GM12878 (cell line): ENCODE data around the gene KRI1. TPM values are rescaled to one million over a fixed set of nuclear protein-coding genes. Genes with fewer than 3 reads are reported as not detected.

Experiments
- BHLHE40 ChIP-seq, 2 experiments: fragments of 450-650 bp in 1 of 2; IDR thresholded peaks; 2 replicates each; pipeline ENCODE4 v1.6.1; 2011 to 2017; ENCODE audit warnings: low read depth in 2 of 2, borderline replicate concordance in 1 of 2, improper control_type of control experiment in 1 of 2, low read length in 1 of 2, mild to moderate bottlenecking in 1 of 2
- MTA2 ChIP-seq: fragments of 450-650 bp; IDR thresholded peaks from 2 replicates; pipeline ENCODE4 v1.6.1; 2016; ENCODE audit warnings: low read depth, mild to moderate bottlenecking, moderate library complexity
- MXI1 ChIP-seq: fragments of 150-350 bp; IDR thresholded peaks from 2 replicates; pipeline ENCODE4 v1.6.1; 2011; ENCODE audit warnings: low read depth, mild to moderate bottlenecking, inconsistent platforms, low read length, improper control_type of control experiment
- NRF1 ChIP-seq: conservative IDR thresholded peaks from 2 replicates; pipeline ENCODE4 v1.6.1; 2011; ENCODE audit warnings: mild to moderate bottlenecking, low read depth, low read length, improper control_type of control experiment
- POU2F2 ChIP-seq: IDR thresholded peaks from 3 replicates; pipeline ENCODE4 v1.6.1; 2011; ENCODE audit warnings: low read depth, mild to moderate bottlenecking, low read length, borderline replicate concordance
- RAD21 ChIP-seq: IDR thresholded peaks from 2 replicates; pipeline ENCODE4 v1.6.1; 2011; ENCODE audit warnings: mild to moderate bottlenecking, low read depth, low read length, moderate library complexity; ENCODE audit not compliant: insufficient read depth
- RELA ChIP-seq: fragments of 450-650 bp; IDR thresholded peaks from 2 replicates; pipeline ENCODE4 v1.8.0; 2014; ENCODE audit warnings: borderline replicate concordance; ENCODE audit not compliant: partially characterized antibody
- WRNIP1 ChIP-seq: IDR thresholded peaks from 2 replicates; pipeline ENCODE4 v1.6.1; 2011; ENCODE audit warnings: low read depth, low read length, improper control_type of control experiment, borderline replicate concordance
- ZNF207 ChIP-seq: fragments of 450-650 bp; IDR thresholded peaks from 2 replicates; pipeline ENCODE4 v1.6.1; 2014; ENCODE audit warnings: antibody characterized with exemption, mild to moderate bottlenecking, borderline replicate concordance
- ZNF384 ChIP-seq: IDR thresholded peaks from 2 replicates; pipeline ENCODE4 v1.6.1; 2012; ENCODE audit warnings: low read depth, mild to moderate bottlenecking, low read length, improper control_type of control experiment, borderline replicate concordance
- polyA plus RNA-seq, 11 experiments: library from polyadenylated mRNA; depleted of rRNA in 4 of 11; unstranded in 6 of 11; stranded (reverse) in 5 of 11; fragments of >200 nt; fragmentation: Nextera tagmentation in 4 of 11; fragmentation: Illumina TruSeq in 1 of 11; extraction: Ambion mirVana in 4 of 11; extraction: Trizol in 1 of 11; gene quantifications; 1 replicate in 1 of 11; 2 replicates in 10 of 11; pipeline versions ENCODE4 v1.2.1 to v1.2.3, GENCODE V29; 2011 to 2016; ENCODE audit warnings: inconsistent platforms in 2 of 11, missing spikeins in 2 of 11, low read depth in 1 of 11
- total RNA-seq, 4 experiments: library from RNA; depleted of rRNA in 3 of 4; stranded (reverse); fragments of >200 nt in 3 of 4; fragmentation: Illumina TruSeq in 1 of 4; extraction: Trizol in 1 of 4; gene quantifications; 2 replicates each; pipeline versions ENCODE4 v1.2.1 to v1.2.3, GENCODE V29; 2013 to 2021
- TF ChIP-seq, protein P1 (sequence below): fragments of 450-650 bp; IDR thresholded peaks from 2 replicates; pipeline ENCODE4 v1.6.1; 2017; ENCODE audit warnings: mild to moderate bottlenecking
- TF ChIP-seq, protein P2 (sequence below): IDR thresholded peaks from 2 replicates; pipeline ENCODE4 v1.6.1; 2011; ENCODE audit warnings: mild to moderate bottlenecking, low read depth, low read length, moderate library complexity; ENCODE audit not compliant: insufficient replicate concordance
- TF ChIP-seq, protein P3 (sequence below): fragments of 450-650 bp; IDR thresholded peaks from 2 replicates; pipeline ENCODE4 v1.6.1; 2017; ENCODE audit warnings: mild to moderate bottlenecking, moderate library complexity
- TF ChIP-seq, protein P4 (sequence below), 3 experiments: IDR thresholded peaks in 2 of 3; conservative IDR thresholded peaks in 1 of 3; 2 replicates each; pipeline ENCODE4 v1.5.1; 2011; ENCODE audit warnings: low read depth in 3 of 3, low read length in 3 of 3, mild to moderate bottlenecking in 3 of 3, control low read depth in 2 of 3, moderate library complexity in 2 of 3, inconsistent platforms in 1 of 3, mixed read lengths in 1 of 3; ENCODE audit not compliant: control insufficient read depth in 2 of 3, insufficient read depth in 1 of 3; ENCODE audit errors: extremely low read depth in 1 of 3
- TF ChIP-seq, protein P5 (sequence below): IDR thresholded peaks from 2 replicates; pipeline ENCODE4 v1.6.1; 2011; ENCODE audit warnings: borderline replicate concordance, low read depth, mild to moderate bottlenecking, moderate library complexity, mixed read lengths, low read length; ENCODE audit not compliant: insufficient read depth; ENCODE audit errors: extremely low read length

The KRI1 gene
- total and polyA plus RNA-seq, 10 of the 15 experiments (the other 5 are each of a cell fraction or from before 2014, with no cell fraction given): 0.98 to 42.5 (median 24.7) TPM

DNA sequence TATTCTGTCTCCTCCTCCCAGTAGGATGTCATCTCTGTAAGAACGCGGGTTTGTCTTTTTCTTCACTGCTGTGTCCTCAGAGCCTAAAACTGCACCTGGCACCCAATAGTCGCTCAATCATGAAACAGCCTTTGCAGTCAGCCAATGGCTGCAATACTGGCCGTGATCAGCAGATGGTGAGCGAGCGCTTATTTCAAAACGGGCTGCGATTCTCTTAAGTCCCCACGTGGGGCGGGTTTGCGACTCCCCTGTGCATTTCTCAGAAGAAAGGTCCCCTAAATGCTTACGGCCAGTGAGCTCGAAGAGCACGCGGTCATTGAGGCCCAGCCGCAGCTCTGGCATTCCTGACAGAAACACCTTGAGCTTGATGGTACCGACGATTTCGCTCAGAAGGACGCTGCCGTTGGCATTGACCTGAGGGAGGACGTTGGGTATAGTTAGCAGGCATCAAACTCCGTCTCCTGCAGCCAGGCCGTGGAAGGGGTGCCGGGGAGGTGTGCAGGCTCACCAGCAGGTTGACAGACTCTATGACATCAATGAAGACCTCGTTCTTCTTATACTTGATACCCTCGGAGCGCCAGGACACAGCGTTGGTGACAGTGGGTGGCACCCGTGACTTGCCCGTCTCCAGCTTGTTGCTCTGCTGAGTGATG, 15.3 kb upstream of the KRI1 start (continued):
- TF ChIP-seq MXI1 (peak; percentile 40; the same call in 1 of the 2 replicates), POU2F2 (0 out of 3 replicates have a peak, but pooled peaks have one; percentile 25), ZNF384 (peak; percentile 22; the same call in 1 of the 2 replicates), MTA2 (no peak), RAD21 (peak; percentile 99), ZNF207 (peak; percentile 84; the same call in 1 of the 2 replicates), NRF1 (no peak), BHLHE40 (IDR thresholded peaks at IDR 0.05; ENCODE audit: borderline replicate concordance in 1 of 2, low read depth in 2 of 2, low read length in 1 of 2) (0 out of 4 replicates have a peak, but pooled peaks of 1 of the 2 experiments have one; percentile 23), WRNIP1 (0 out of 2 replicates have a peak, but pooled peaks have one; percentile 71), RELA (peak; percentile 14)
- TF ChIP-seq, protein P1, sequence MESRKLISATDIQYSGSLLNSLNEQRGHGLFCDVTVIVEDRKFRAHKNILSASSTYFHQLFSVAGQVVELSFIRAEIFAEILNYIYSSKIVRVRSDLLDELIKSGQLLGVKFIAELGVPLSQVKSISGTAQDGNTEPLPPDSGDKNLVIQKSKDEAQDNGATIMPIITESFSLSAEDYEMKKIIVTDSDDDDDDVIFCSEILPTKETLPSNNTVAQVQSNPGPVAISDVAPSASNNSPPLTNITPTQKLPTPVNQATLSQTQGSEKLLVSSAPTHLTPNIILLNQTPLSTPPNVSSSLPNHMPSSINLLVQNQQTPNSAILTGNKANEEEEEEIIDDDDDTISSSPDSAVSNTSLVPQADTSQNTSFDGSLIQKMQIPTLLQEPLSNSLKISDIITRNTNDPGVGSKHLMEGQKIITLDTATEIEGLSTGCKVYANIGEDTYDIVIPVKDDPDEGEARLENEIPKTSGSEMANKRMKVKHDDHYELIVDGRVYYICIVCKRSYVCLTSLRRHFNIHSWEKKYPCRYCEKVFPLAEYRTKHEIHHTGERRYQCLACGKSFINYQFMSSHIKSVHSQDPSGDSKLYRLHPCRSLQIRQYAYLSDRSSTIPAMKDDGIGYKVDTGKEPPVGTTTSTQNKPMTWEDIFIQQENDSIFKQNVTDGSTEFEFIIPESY: no peak
- TF ChIP-seq, protein P2, sequence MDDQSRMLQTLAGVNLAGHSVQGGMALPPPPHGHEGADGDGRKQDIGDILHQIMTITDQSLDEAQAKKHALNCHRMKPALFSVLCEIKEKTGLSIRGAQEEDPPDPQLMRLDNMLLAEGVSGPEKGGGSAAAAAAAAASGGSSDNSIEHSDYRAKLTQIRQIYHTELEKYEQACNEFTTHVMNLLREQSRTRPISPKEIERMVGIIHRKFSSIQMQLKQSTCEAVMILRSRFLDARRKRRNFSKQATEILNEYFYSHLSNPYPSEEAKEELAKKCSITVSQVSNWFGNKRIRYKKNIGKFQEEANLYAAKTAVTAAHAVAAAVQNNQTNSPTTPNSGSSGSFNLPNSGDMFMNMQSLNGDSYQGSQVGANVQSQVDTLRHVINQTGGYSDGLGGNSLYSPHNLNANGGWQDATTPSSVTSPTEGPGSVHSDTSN: peak; percentile 11
- TF ChIP-seq, protein P3, sequence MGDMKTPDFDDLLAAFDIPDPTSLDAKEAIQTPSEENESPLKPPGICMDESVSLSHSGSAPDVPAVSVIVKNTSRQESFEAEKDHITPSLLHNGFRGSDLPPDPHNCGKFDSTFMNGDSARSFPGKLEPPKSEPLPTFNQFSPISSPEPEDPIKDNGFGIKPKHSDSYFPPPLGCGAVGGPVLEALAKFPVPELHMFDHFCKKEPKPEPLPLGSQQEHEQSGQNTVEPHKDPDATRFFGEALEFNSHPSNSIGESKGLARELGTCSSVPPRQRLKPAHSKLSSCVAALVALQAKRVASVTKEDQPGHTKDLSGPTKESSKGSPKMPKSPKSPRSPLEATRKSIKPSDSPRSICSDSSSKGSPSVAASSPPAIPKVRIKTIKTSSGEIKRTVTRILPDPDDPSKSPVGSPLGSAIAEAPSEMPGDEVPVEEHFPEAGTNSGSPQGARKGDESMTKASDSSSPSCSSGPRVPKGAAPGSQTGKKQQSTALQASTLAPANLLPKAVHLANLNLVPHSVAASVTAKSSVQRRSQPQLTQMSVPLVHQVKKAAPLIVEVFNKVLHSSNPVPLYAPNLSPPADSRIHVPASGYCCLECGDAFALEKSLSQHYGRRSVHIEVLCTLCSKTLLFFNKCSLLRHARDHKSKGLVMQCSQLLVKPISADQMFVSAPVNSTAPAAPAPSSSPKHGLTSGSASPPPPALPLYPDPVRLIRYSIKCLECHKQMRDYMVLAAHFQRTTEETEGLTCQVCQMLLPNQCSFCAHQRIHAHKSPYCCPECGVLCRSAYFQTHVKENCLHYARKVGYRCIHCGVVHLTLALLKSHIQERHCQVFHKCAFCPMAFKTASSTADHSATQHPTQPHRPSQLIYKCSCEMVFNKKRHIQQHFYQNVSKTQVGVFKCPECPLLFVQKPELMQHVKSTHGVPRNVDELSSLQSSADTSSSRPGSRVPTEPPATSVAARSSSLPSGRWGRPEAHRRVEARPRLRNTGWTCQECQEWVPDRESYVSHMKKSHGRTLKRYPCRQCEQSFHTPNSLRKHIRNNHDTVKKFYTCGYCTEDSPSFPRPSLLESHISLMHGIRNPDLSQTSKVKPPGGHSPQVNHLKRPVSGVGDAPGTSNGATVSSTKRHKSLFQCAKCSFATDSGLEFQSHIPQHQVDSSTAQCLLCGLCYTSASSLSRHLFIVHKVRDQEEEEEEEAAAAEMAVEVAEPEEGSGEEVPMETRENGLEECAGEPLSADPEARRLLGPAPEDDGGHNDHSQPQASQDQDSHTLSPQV: peak; percentile 73; the same call in 1 of the 2 replicates
- TF ChIP-seq, protein P4, sequence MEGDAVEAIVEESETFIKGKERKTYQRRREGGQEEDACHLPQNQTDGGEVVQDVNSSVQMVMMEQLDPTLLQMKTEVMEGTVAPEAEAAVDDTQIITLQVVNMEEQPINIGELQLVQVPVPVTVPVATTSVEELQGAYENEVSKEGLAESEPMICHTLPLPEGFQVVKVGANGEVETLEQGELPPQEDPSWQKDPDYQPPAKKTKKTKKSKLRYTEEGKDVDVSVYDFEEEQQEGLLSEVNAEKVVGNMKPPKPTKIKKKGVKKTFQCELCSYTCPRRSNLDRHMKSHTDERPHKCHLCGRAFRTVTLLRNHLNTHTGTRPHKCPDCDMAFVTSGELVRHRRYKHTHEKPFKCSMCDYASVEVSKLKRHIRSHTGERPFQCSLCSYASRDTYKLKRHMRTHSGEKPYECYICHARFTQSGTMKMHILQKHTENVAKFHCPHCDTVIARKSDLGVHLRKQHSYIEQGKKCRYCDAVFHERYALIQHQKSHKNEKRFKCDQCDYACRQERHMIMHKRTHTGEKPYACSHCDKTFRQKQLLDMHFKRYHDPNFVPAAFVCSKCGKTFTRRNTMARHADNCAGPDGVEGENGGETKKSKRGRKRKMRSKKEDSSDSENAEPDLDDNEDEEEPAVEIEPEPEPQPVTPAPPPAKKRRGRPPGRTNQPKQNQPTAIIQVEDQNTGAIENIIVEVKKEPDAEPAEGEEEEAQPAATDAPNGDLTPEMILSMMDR (IDR thresholded peaks at IDR 0.05 in 2 of 3, conservative IDR thresholded peaks at IDR 0.05 in 1 of 3; ENCODE audit: control insufficient read depth in 2 of 3, extremely low read depth in 1 of 3, insufficient read depth in 1 of 3, low read depth in 3 of 3, low read length in 3 of 3): peak; percentile 99 to 100 (median 100); a peak in 5 of 6 replicates
- TF ChIP-seq, protein P5, sequence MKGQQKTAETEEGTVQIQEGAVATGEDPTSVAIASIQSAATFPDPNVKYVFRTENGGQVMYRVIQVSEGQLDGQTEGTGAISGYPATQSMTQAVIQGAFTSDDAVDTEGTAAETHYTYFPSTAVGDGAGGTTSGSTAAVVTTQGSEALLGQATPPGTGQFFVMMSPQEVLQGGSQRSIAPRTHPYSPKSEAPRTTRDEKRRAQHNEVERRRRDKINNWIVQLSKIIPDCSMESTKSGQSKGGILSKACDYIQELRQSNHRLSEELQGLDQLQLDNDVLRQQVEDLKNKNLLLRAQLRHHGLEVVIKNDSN: peak; percentile 14
